Natural killer cell (primary cell): Measurements from ENCODE around the gene COG2. TPM values are rescaled to one million over a fixed set of nuclear protein-coding genes. Genes with fewer than 3 reads are reported as not detected.
"Not testable (repeated sequence)": the region's sequence is repeated elsewhere in the genome, so short reads cannot be mapped to it uniquely, and the experiment has no call there.

Experiments
- ATAC-seq, 3 donors: fragments of 150-1000 bp in 2 of 3; fragments of 200-7000 bp in 1 of 3; cut with Tn5 transposase; 1 replicate in 1 of 3; 2 replicates in 2 of 3; pipeline ENCODE4 v1.10.0; 2021; ENCODE audit warnings: mild to moderate bottlenecking in 2 of 3, moderate library complexity in 2 of 3
- DNase-seq, 2 donors: peaks; one replicate each; pipeline versions ENCODE4 v3.0.0 to v3.0.0-alpha.2; 2013 to 2021; ENCODE audit warnings: mixed read lengths in 1 of 2
- H3K27ac ChIP-seq: one replicate; pipeline ENCODE4 v1.5.1; 2013; ENCODE audit warnings: mild to moderate bottlenecking, low read length
- H3K27me3 ChIP-seq: one replicate; pipeline ENCODE4 v1.6.1; 2013; ENCODE audit warnings: low read length; ENCODE audit not compliant: control insufficient read depth, insufficient read depth
- H3K36me3 ChIP-seq: one replicate; pipeline ENCODE4 v1.6.1; 2013; ENCODE audit warnings: low read length; ENCODE audit not compliant: control insufficient read depth, insufficient read depth
- H3K4me1 ChIP-seq: one replicate; pipeline ENCODE4 v1.6.1; 2013; ENCODE audit warnings: low read length; ENCODE audit not compliant: control insufficient read depth, insufficient read depth
- H3K4me3 ChIP-seq: one replicate; pipeline ENCODE4 v1.5.1; 2013; ENCODE audit warnings: low read length
- H3K9me3 ChIP-seq: one replicate; pipeline ENCODE4 v1.6.1; 2013; ENCODE audit warnings: low read length; ENCODE audit not compliant: control insufficient read depth, insufficient read depth
- H3K27ac Mint-ChIP-seq, 2 donors: one replicate each; pipeline ENCODE4 v1.8.0; 2022; ENCODE audit warnings: mild to moderate bottlenecking in 2 of 2, mixed read lengths in 2 of 2, moderate library complexity in 1 of 2
- H3K27me3 Mint-ChIP-seq, 2 donors: one replicate each; pipeline ENCODE4 v1.8.0; 2022; ENCODE audit warnings: low read depth in 2 of 2, mixed read lengths in 2 of 2
- H3K36me3 Mint-ChIP-seq: one replicate; pipeline ENCODE4 v1.8.0; 2022; ENCODE audit warnings: mixed read lengths
- H3K4me1 Mint-ChIP-seq, 2 donors: one replicate each; pipeline ENCODE4 v1.8.0; 2022; ENCODE audit warnings: mixed read lengths in 2 of 2
- H3K4me3 Mint-ChIP-seq: one replicate; pipeline ENCODE4 v1.8.0; 2022; ENCODE audit warnings: mild to moderate bottlenecking, moderate library complexity, mixed read lengths
- H3K9me3 Mint-ChIP-seq, 2 donors: one replicate each; pipeline ENCODE4 v1.8.0; 2022; ENCODE audit warnings: mixed read lengths in 2 of 2
- WGBS: methylation state at CpG from one replicate; pipeline ENCODE4 v1.1.7; 2013; ENCODE audit warnings: missing lambda C conversion rate; ENCODE audit not compliant: insufficient coverage; 5-methylcytosine and 5-hydroxymethylcytosine counted together
- intact Hi-C: fragments of 100-400 bp; cut with micrococcal nuclease; formaldehyde crosslinking; loops from one replicate; pipeline ENCODE4 v1.14.2; 2022
- total RNA-seq, 4 donors: library from RNA; stranded (reverse); fragments of 120-200 nt in 1 of 4; gene quantifications; one replicate each; pipeline versions ENCODE4 v1.2.3 to v1.2.4, GENCODE V29; 2013 to 2022
- TF ChIP-seq, protein P1 (sequence below): fragments of 200-600 bp; IDR thresholded peaks from one replicate; pipeline ENCODE4 v1.8.0; 2022; ENCODE audit warnings: antibody characterized with exemption

Gene COG2
- total RNA-seq, 3 donors from 2014 or later (not counting 1 experiment from before 2014, with no cell fraction given), result 15.8 to 24.1 (median 17.5) TPM

DNA sequence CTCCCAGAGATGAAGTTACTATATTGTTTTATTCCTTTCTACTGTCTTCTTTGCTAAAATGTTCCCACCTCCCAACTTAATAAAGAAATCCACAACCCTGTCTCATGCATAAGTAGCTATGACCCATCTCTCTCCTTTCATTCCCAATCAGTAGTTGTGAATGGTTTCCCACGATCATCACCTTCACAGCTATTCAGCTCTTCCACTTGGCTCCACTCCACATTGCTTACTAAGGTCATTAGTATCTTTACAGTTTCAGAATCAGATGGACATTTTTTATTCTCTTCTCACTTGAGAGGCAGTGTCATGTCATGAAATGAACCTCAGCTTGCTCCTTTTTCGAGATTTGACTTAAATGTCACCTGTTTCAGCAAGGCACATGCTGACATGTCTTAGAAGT lies 47.1 kb upstream of the COG2 start:
- peaks cover 13 to 22% of the 10 kb centered on the region in 2 donors for H3K27me3 Mint-ChIP-seq
- ATAC-seq (no peak), DNase-seq (no peak)
- H3K27ac Mint-ChIP-seq, result no peak overlapping the region
- H3K4me3 Mint-ChIP-seq, result no peak overlapping the region
- peaks cover 0 to 2% of the 10 kb centered on the region in 2 donors for H3K9me3 Mint-ChIP-seq
- H3K4me1 Mint-ChIP-seq, result no peaks in the 10 kb centered on the region
- Histone ChIP-seq H3K4me3 (no peak overlapping the region), H3K27ac (no peak overlapping the region), H3K4me1 (no peaks in the 10 kb centered on the region), H3K36me3 (no peaks in the 10 kb centered on the region), H3K27me3 (peaks cover 12% of the 10 kb centered on the region), H3K9me3 (no peaks in the 10 kb centered on the region)
- WGBS, result 82% methylated on average over 2 of the region's 2 CpGs
- intact Hi-C loops, result no loop called here
- no peaks in the 10 kb centered on the region for H3K36me3 Mint-ChIP-seq
- TF ChIP-seq, protein P1, sequence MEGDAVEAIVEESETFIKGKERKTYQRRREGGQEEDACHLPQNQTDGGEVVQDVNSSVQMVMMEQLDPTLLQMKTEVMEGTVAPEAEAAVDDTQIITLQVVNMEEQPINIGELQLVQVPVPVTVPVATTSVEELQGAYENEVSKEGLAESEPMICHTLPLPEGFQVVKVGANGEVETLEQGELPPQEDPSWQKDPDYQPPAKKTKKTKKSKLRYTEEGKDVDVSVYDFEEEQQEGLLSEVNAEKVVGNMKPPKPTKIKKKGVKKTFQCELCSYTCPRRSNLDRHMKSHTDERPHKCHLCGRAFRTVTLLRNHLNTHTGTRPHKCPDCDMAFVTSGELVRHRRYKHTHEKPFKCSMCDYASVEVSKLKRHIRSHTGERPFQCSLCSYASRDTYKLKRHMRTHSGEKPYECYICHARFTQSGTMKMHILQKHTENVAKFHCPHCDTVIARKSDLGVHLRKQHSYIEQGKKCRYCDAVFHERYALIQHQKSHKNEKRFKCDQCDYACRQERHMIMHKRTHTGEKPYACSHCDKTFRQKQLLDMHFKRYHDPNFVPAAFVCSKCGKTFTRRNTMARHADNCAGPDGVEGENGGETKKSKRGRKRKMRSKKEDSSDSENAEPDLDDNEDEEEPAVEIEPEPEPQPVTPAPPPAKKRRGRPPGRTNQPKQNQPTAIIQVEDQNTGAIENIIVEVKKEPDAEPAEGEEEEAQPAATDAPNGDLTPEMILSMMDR, result no peak

DNA sequence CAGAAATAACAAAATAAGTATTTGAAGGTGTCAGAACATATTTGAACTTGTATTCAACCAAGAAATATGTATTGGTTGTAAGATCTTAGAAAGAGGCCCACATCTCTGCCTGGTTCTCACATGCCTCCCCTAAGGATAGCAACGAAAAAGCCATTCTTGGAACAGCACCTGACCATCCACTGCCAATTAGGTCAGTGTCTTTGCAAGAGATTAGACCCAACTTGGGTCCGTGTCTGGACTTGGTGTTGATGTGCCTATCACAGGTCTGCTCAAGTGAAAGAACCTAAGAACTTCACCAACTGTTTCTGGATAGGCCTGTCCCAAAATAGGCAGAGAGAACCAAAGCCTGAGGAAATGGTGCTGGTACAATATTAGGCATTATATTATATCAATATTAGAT lies 46.0 kb upstream of the COG2 start:
- H3K4me3 Mint-ChIP-seq, result no peak overlapping the region
- WGBS, result 81% methylated on average over 2 of the region's 2 CpGs
- no peak for ATAC-seq
- intact Hi-C loops, result no loop called here
- TF ChIP-seq, protein P1, result no peak
- H3K27me3 ChIP-seq, result peaks cover 12% of the 10 kb centered on the region
- no peak overlapping the region for H3K4me3 ChIP-seq
- H3K9me3 Mint-ChIP-seq, result peaks cover 0 to 2% of the 10 kb centered on the region in 2 donors
- no peak overlapping the region for H3K27ac ChIP-seq
- no peaks in the 10 kb centered on the region for H3K4me1 ChIP-seq
- no peaks in the 10 kb centered on the region for H3K9me3 ChIP-seq
- no peaks in the 10 kb centered on the region for H3K36me3 Mint-ChIP-seq
- no peaks in the 10 kb centered on the region for H3K4me1 Mint-ChIP-seq
- H3K27me3 Mint-ChIP-seq, result peaks cover 13 to 22% of the 10 kb centered on the region in 2 donors
- no peak overlapping the region for H3K27ac Mint-ChIP-seq
- H3K36me3 ChIP-seq, result no peaks in the 10 kb centered on the region
- DNase-seq, result no peak

DNA sequence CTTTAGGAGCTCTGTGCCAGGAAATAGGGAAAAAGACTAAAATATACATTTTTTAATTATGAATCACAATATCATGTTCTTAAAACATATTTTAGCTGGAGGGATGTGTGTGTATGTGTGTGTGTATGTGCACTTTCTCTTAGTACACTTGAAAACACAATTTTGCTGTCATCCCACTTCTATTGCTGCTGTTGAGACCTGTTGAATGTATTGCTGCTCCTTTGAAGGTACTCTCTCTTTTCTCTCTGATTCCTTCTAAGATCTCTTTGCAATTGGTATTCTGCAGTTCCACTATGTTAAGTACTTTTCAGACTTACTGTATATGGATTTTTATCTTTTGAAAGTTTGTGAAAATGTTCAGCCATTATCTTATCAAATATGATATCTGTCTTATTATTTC lies 43.5 kb upstream of the COG2 start:
- no peak overlapping the region for H3K4me3 ChIP-seq
- Mint-ChIP-seq H3K27ac (no peak overlapping the region), H3K27me3 (peaks cover 17 to 19% of the 10 kb centered on the region in 2 donors), H3K4me3 (no peak overlapping the region), H3K9me3 (peaks cover 0 to 2% of the 10 kb centered on the region in 2 donors), H3K4me1 (no peaks in the 10 kb centered on the region), H3K36me3 (no peaks in the 10 kb centered on the region)
- intact Hi-C loops, result no loop called here
- no peaks in the 10 kb centered on the region for H3K4me1 ChIP-seq
- H3K36me3 ChIP-seq, result no peaks in the 10 kb centered on the region
- DNase-seq, result no peak
- no peak overlapping the region for H3K27ac ChIP-seq
- TF ChIP-seq, protein P1, result no peak
- peaks cover 10% of the 10 kb centered on the region for H3K27me3 ChIP-seq
- ATAC-seq, result no peak
- no peaks in the 10 kb centered on the region for H3K9me3 ChIP-seq

DNA sequence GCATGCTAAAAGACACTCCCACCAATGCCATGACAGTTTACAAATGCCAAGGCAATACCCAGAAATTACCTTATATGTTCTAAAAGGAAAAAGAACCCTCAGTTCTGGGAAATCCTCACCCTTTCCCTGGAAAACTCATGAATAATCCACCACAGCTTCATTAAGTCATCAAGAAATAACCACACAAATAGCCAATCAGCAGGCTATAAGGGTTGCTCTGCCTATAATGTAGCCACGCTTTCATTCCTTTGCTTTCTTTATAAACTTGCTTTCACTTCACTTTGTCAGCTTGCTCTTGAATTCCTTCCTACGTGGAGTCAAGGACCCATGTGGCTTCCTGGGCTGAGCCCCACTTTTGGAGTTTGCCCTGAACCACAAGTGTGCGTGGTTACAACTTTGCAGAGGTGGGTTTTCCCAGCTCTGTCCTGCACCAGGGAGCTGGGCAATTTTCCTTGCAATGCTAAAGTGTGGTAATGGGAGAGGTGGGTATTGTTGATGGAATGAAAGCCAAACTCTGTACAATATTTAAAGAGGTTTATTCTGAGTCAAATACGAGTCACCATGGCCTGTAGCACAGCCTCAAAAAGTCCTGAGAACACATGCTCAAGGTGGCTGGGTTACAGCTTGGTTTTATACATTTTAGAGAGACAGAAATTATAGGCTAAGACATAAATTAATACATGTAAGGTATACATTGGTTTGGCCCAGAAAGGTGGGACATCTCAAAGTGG lies 42.2 kb upstream of the COG2 start:
- TF ChIP-seq, protein P1, result no peak
- H3K27ac ChIP-seq, result no peak overlapping the region
- Mint-ChIP-seq H3K4me1 (no peaks in the 10 kb centered on the region), H3K4me3 (no peak overlapping the region), H3K27me3 (peaks cover 12 to 13% of the 10 kb centered on the region in 2 donors), H3K9me3 (no peaks in the 10 kb centered on the region), H3K36me3 (no peaks in the 10 kb centered on the region), H3K27ac (no peak overlapping the region)
- intact Hi-C loops, result no loop called here
- peaks cover 10% of the 10 kb centered on the region for H3K27me3 ChIP-seq
- 70% methylated on average over 4 of the region's 4 CpGs for WGBS
- ATAC-seq (no peak), DNase-seq (no peak)
- H3K36me3 ChIP-seq, result no peaks in the 10 kb centered on the region
- H3K4me3 ChIP-seq, result no peak overlapping the region
- H3K4me1 ChIP-seq, result no peaks in the 10 kb centered on the region
- H3K9me3 ChIP-seq, result no peaks in the 10 kb centered on the region

DNA sequence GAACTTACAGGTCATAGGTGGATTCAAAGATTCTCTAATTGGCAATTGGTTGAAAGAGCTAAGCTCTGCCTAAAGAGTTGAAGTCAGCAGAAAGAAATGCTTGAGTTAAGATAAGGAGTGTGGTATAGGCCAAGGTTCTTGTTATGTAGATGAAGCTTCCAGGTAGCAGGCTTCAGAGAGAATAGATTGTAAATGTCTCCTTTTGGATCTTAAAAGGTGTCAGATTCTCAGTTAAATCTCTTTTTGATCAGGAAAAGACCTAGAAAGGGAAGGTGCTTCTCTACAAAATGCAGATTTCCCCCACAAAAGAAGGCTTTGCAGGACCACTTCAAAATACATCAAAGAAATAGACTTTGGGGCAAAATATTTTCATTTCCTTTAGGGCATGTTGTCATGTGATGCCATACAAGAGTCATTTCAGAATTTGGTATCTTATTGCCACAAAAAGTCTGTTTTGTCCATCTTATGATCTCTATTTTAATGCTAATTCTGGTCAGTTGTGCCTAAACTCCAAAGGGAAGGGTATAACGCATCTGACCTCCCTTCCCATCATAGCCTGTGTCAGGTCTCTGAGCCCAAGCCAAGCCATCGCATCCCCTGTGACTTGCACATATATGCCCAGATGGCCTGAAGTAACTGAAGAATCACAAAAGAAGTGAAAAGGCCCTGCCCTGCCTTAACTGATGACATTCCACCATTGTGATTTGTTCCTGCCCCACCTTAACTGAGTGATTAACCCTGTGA lies 41.5 kb upstream of the COG2 start:
- H3K27ac ChIP-seq, H3K36me3 Mint-ChIP-seq, ATAC-seq, H3K27ac Mint-ChIP-seq, H3K27me3 ChIP-seq, H3K4me3 ChIP-seq, H3K4me3 Mint-ChIP-seq, intact Hi-C loops, H3K9me3 Mint-ChIP-seq, H3K9me3 ChIP-seq, H3K36me3 ChIP-seq, H3K4me1 Mint-ChIP-seq, H3K4me1 ChIP-seq, DNase-seq: not testable (repeated sequence)
- H3K27me3 Mint-ChIP-seq, result peaks cover 12 to 13% of the 10 kb centered on the region in 2 donors
- WGBS, result 93% methylated on average over 1 of the region's 2 CpGs
